ENCODE data around the gene TDP2. TPM values are rescaled to one million over a fixed set of nuclear protein-coding genes. Genes with fewer than 3 reads are reported as not detected.
A peak's percentile ranks its signal among the peaks of the same experiment; 100 is the strongest.
"Not testable (repeated sequence)": the region's sequence is repeated elsewhere in the genome, so short reads cannot be mapped to it uniquely, and the experiment has no call there.

Gene TDP2
- total RNA-seq, 8 experiments from 2014 or later, result 18.3 to 40.5 (median 32.7) TPM

- no peak overlapping the region for H3K27ac ChIP-seq
- ATAC-seq (replicated peaks in 6 of 8), result peak in 5 of 8 experiments; percentile 26 to 60 (median 40)
- H3K4me1 ChIP-seq (replicated peaks in 1 of 2), result peaks cover 0 to 5% of the 10 kb centered on the region in 2 donors
- H3K4me3 ChIP-seq, result no peak overlapping the region
- in situ Hi-C loops (cut with MboI; ENCODE audit: low pct_unique_long_range_greater_than_20kb in 2 of 9, low sequenced_read_pairs in 9 of 9, unreplicated experiment in 9 of 9), result loop anchor here in 5 of 9 experiments (10.0 to 25.0 kb wide), 3 partner anchors 106 to 256 kb away; no protein-coding TSS in a partner anchor
- WGBS, 10 experiments, result 79 to 100% (median 100%) methylated on average over 1 to 2 of the region's 2 CpGs; no CpG with 5 or more reads in 3 of the 10 experiments
Observed at GRCh38 chr6:24692848-24693592, 26.3 kb upstream of the TDP2 start.

GRCh38 chr6:24692415-24692814, 25.7 kb upstream of the TDP2 start:
- in situ Hi-C loops (cut with MboI; ENCODE audit: low pct_unique_long_range_greater_than_20kb in 2 of 9, low sequenced_read_pairs in 9 of 9, unreplicated experiment in 9 of 9), result loop anchor here in 5 of 9 experiments (10.0 to 25.0 kb wide), 3 partner anchors 105 to 255 kb away; no protein-coding TSS in a partner anchor
- 80 to 100% (median 85%) methylated on average over 1 to 3 of the region's 3 CpGs; no CpG with 5 or more reads in 3 of the 10 experiments for WGBS, 10 experiments
- no peak for ATAC-seq (replicated peaks in 6 of 8)
- no peak overlapping the region for H3K4me3 ChIP-seq
- H3K27ac ChIP-seq, result no peak overlapping the region
- H3K4me1 ChIP-seq (replicated peaks in 1 of 2), result peaks cover 0 to 5% of the 10 kb centered on the region in 2 donors

- 37 to 95% (median 80%) methylated on average over 1 to 4 of the region's 4 CpGs; no CpG with 5 or more reads in 2 of the 10 experiments for WGBS, 10 experiments
- H3K4me1 ChIP-seq (replicated peaks in 1 of 2), result peaks cover 0 to 5% of the 10 kb centered on the region in 2 donors
- no peak overlapping the region for H3K27ac ChIP-seq
- H3K4me3 ChIP-seq, result no peak overlapping the region
- ATAC-seq (replicated peaks in 6 of 8), result no peak
- in situ Hi-C loops (cut with MboI; ENCODE audit: low pct_unique_long_range_greater_than_20kb in 2 of 9, low sequenced_read_pairs in 9 of 9, unreplicated experiment in 9 of 9), result loop anchor here in 5 of 9 experiments (10.0 to 25.0 kb wide), 3 partner anchors 105 to 255 kb away; no protein-coding TSS in a partner anchor
Observed at GRCh38 chr6:24692003-24692402, 25.3 kb upstream of the TDP2 start.

GRCh38 chr6:24691550-24691949, 24.9 kb upstream of the TDP2 start:
- WGBS, 10 experiments, result 60 to 100% (median 95%) methylated on average over 1 to 3 of the region's 3 CpGs
- Histone ChIP-seq H3K4me1 (replicated peaks in 1 of 2) (peaks cover 0 to 5% of the 10 kb centered on the region in 2 donors), H3K4me3 (no peak overlapping the region), H3K27ac (no peak overlapping the region)
- in situ Hi-C loops (cut with MboI; ENCODE audit: low pct_unique_long_range_greater_than_20kb in 2 of 9, low sequenced_read_pairs in 9 of 9, unreplicated experiment in 9 of 9), result loop anchor here in 5 of 9 experiments (10.0 to 25.0 kb wide), 3 partner anchors 104 to 254 kb away; no protein-coding TSS in a partner anchor
- no peak for ATAC-seq (replicated peaks in 6 of 8)

GRCh38 chr6:24690593-24690992, 23.9 kb upstream of the TDP2 start:
- H3K4me3 ChIP-seq, result no peak overlapping the region
- no peak overlapping the region for H3K27ac ChIP-seq
- H3K4me1 ChIP-seq (replicated peaks in 1 of 2), result peaks cover 0 to 5% of the 10 kb centered on the region in 2 donors
- WGBS, 10 experiments, result 50 to 100% (median 89%) methylated on average over 1 of the region's 1 CpG; no CpG with 5 or more reads in 1 of the 10 experiments
- ATAC-seq (replicated peaks in 6 of 8), result no peak
- in situ Hi-C loops (cut with MboI; ENCODE audit: low pct_unique_long_range_greater_than_20kb in 2 of 9, low sequenced_read_pairs in 9 of 9, unreplicated experiment in 9 of 9), result loop anchor here in 5 of 9 experiments (10.0 to 25.0 kb wide), 3 partner anchors 103 to 253 kb away; no protein-coding TSS in a partner anchor

DNA sequence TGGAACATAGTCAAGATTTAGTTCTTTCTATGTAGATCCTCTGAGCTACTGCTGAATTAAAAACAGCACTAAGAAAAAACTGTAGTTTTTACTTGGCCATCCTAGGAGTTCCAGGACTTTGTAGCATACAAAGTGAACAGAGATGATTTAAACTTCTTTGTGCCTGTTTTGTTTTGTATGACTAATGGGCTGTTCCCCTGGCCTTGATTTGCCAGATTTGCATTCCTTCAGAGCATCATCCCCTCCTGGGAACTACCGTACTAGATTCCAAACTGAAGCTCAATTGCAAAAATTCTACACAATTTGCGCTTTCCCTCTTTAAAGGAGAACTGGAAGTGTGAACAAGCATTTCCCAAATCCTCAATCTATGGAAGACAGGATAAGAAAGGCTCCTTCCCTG, 23.3 kb upstream of the TDP2 start:
- Histone ChIP-seq H3K4me1 (replicated peaks in 1 of 2) (peaks cover 0 to 5% of the 10 kb centered on the region in 2 donors), H3K27ac (no peak overlapping the region), H3K4me3 (no peak overlapping the region)
- in situ Hi-C loops (cut with MboI; ENCODE audit: low pct_unique_long_range_greater_than_20kb in 2 of 9, low sequenced_read_pairs in 9 of 9, unreplicated experiment in 9 of 9), result loop anchor here in 5 of 9 experiments (10.0 to 25.0 kb wide), 3 partner anchors 103 to 253 kb away; no protein-coding TSS in a partner anchor
- ATAC-seq (replicated peaks in 6 of 8), result no peak
- WGBS, 10 experiments, result 14 to 100% (median 83%) methylated on average over 1 to 2 of the region's 2 CpGs

DNA sequence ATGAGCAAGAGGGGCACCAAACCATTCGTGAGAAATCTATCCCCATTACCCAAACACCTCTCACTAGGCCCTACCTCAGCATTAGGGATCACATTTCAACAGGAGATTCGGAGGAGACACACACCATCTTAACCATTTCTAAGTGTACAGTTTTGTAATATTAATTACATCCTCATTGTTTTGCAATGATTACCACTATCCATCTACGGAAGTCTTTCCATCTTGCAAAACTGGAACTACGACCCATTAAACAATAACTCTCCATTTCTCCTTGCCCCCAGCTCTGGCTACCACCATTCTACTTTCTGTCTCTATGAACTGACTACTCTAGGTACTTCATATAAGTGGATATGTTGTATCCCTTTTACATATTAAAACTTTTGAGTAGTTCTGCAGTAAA, 20.2 kb upstream of the TDP2 start:
- ATAC-seq (replicated peaks in 6 of 8), result no peak
- peaks cover 4 to 9% of the 10 kb centered on the region in 2 donors for H3K4me1 ChIP-seq (replicated peaks in 1 of 2)
- no peak overlapping the region for H3K4me3 ChIP-seq
- H3K27ac ChIP-seq, result no peak overlapping the region
- 78 to 100% (median 100%) methylated on average over 1 to 3 of the region's 4 CpGs for WGBS, 10 experiments
- in situ Hi-C loops (cut with MboI; ENCODE audit: low pct_unique_long_range_greater_than_20kb in 2 of 9, low sequenced_read_pairs in 9 of 9, unreplicated experiment in 9 of 9), result loop anchor here in 4 of 9 experiments (25.0 kb wide), 2 partner anchors 100 to 250 kb away; no protein-coding TSS in a partner anchor

GRCh38 chr6:24686408-24686807, 19.7 kb upstream of the TDP2 start:
- WGBS, 10 experiments, result 67 to 100% (median 98%) methylated on average over 1 of the region's 1 CpG; no CpG with 5 or more reads in 1 of the 10 experiments
- no peak for ATAC-seq (replicated peaks in 6 of 8)
- peaks cover 4 to 9% of the 10 kb centered on the region in 2 donors for H3K4me1 ChIP-seq (replicated peaks in 1 of 2)
- H3K27ac ChIP-seq, result no peak overlapping the region
- H3K4me3 ChIP-seq, result no peak overlapping the region
- in situ Hi-C loops (cut with MboI; ENCODE audit: low pct_unique_long_range_greater_than_20kb in 2 of 9, low sequenced_read_pairs in 9 of 9, unreplicated experiment in 9 of 9), result loop anchor here in 4 of 9 experiments (25.0 kb wide), 2 partner anchors 99 to 249 kb away; no protein-coding TSS in a partner anchor

DNA sequence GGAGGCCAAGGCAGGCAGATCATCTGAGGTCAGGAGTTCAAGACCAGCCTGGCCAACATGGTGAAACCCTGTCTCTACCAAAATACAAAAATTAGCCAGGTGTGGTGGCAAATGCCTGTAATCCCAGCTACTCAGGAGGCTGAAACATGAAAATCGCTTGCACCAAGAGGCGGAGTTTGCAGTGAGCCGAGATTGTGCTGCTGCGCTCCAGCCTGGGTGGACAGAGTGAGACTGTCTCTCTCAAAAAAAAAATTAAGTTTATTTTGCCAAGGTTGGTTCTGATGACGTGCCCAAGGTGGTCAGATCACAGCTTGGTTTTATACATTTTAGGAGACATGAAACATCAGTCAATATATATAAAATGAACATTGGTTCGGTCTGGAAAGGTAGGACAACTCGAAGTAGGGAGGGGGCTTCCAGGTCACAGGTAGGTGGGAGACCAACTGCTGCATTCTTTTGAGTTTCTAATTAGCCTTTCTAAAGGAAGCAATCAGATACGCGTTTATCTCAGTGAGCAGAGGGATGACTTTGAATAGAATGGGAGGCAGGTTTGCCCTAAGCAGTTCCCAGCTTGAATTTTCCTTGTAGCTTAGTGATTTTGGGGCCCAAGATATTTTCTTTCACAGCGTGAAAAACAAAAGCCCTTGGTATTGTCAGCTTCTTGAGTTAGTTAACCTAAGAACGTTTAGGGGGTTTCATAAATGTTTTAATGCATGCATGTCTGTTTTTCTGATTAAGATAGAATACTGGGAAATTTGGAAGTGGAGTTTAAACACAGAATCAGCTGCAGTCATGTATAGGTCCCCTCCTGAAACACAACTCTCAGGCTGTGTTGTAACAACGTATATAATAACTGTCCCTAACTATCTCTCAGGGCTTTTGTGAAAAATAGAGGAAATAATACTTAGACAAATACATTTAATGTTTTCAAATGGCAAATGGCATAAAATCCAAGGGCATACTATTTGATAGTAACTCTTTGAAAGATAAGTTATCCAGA, 16.9 kb upstream of the TDP2 start:
- WGBS, 10 experiments, result 0 to 75% (median 62%) methylated on average over 1 to 10 of the region's 12 CpGs
- peak in 2 of 8 experiments; percentile 56 to 65 for ATAC-seq (replicated peaks in 6 of 8)
- H3K4me1 ChIP-seq (replicated peaks in 1 of 2), result peaks cover 4 to 6% of the 10 kb centered on the region in 2 donors
- peak overlapping the region in 1 of 2 donors; percentile 25 for H3K27ac ChIP-seq
- in situ Hi-C loops (cut with MboI; ENCODE audit: low pct_unique_long_range_greater_than_20kb in 2 of 9, low sequenced_read_pairs in 9 of 9, unreplicated experiment in 9 of 9), result loop anchor here in 4 of 9 experiments (25.0 kb wide), 2 partner anchors 96 to 246 kb away; no protein-coding TSS in a partner anchor
- no peak overlapping the region for H3K4me3 ChIP-seq

GRCh38 chr6:24680582-24680981, 13.9 kb upstream of the TDP2 start:
- no peak overlapping the region for H3K4me3 ChIP-seq
- WGBS, 10 experiments, result 0 to 100% (median 78%) methylated on average over 1 to 7 of the region's 7 CpGs; no CpG with 5 or more reads in 2 of the 10 experiments
- H3K27ac ChIP-seq, result no peak overlapping the region
- in situ Hi-C loops (cut with MboI; ENCODE audit: low pct_unique_long_range_greater_than_20kb in 2 of 9, low sequenced_read_pairs in 9 of 9, unreplicated experiment in 9 of 9), result loop anchor here in 4 of 9 experiments (25.0 kb wide), 2 partner anchors 93 to 243 kb away; no protein-coding TSS in a partner anchor
- peaks cover 4 to 6% of the 10 kb centered on the region in 2 donors for H3K4me1 ChIP-seq (replicated peaks in 1 of 2)
- no peak for ATAC-seq (replicated peaks in 6 of 8)

- not testable (repeated sequence) for H3K27ac ChIP-seq; H3K4me1 ChIP-seq (replicated peaks in 1 of 2); H3K4me3 ChIP-seq; ATAC-seq (replicated peaks in 6 of 8)
- 80 to 100% (median 93%) methylated on average over 1 to 6 of the region's 11 CpGs; no CpG with 5 or more reads in 1 of the 10 experiments for WGBS, 10 experiments
- in situ Hi-C loops (cut with MboI; ENCODE audit: low pct_unique_long_range_greater_than_20kb in 2 of 9, low sequenced_read_pairs in 9 of 9, unreplicated experiment in 9 of 9), result loop anchor here in 4 of 9 experiments (25.0 kb wide), 2 partner anchors 92 to 242 kb away; no protein-coding TSS in a partner anchor
Observed at GRCh38 chr6:24678792-24679352, 12.2 kb upstream of the TDP2 start.

- Histone ChIP-seq H3K4me1 (replicated peaks in 1 of 2) (no peaks in the 10 kb centered on the region), H3K27ac (no peak overlapping the region), H3K4me3 (no peak overlapping the region)
- no peak for ATAC-seq (replicated peaks in 6 of 8)
- in situ Hi-C loops (cut with MboI; ENCODE audit: low pct_unique_long_range_greater_than_20kb in 2 of 9, low sequenced_read_pairs in 9 of 9, unreplicated experiment in 9 of 9), result no loop called here
- 0 to 69% (median 53%) methylated on average over 1 to 2 of the region's 2 CpGs; no CpG with 5 or more reads in 1 of the 10 experiments for WGBS, 10 experiments
Observed at GRCh38 chr6:24673625-24674024, 6.9 kb upstream of the TDP2 start.
